GM06990 (cell line): ENCODE measurements around the gene MDFI.

ENCODE experiments used
- DNase-seq: peaks from one replicate; pipeline ENCODE4 v3.0.0-alpha.2; 2011; ENCODE audit not compliant: insufficient read length; ENCODE audit errors: extremely low read depth
- H3K27me3 ChIP-seq: replicated peaks from 2 replicates; pipeline ENCODE4 v1.6.0; 2011; ENCODE audit warnings: low read length; ENCODE audit not compliant: control insufficient read depth, insufficient read depth
- H3K36me3 ChIP-seq: 2 replicates; pipeline ENCODE4 v1.5.1; 2011; ENCODE audit warnings: low read length; ENCODE audit not compliant: control insufficient read depth, insufficient read depth
- H3K4me3 ChIP-seq: replicated peaks from 2 replicates; pipeline ENCODE4 v1.5.1; 2011; ENCODE audit warnings: low read depth, mild to moderate bottlenecking, control low read depth, low read length
- TF ChIP-seq, protein P1 (sequence below): IDR thresholded peaks from 2 replicates; pipeline ENCODE4 v1.5.1; 2011; ENCODE audit warnings: low read length, control low read depth, mild to moderate bottlenecking, inconsistent platforms; ENCODE audit not compliant: insufficient read depth, poor library complexity, severe bottlenecking

Gene MDFI

DNA sequence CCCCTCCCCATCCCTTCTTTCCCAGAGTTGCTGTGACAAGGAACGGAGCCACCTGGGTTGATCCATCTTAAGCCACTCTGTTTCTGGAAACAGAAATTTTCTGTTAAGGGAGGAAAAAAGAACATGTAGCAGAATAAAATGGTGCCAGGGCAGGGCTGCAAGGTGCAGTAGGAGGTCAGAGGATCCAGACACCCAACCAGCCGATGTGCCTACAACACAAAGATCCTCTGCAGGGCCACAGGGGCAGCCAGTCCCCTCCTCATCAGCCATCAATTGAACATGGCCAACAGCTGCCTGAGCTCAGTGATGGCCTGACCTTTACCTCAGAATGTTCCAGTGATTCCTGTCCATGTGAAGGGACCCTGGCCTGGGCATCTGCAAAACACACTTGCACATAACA, 11.9 kb downstream of the MDFI start:
- DNase-seq: no peak
- Histone ChIP-seq H3K36me3 (no peaks in the 10 kb centered on the region), H3K27me3 (no peaks in the 10 kb centered on the region; the same call in 1 of the 2 replicates), H3K4me3 (no peak overlapping the region)
- TF ChIP-seq, protein P1, sequence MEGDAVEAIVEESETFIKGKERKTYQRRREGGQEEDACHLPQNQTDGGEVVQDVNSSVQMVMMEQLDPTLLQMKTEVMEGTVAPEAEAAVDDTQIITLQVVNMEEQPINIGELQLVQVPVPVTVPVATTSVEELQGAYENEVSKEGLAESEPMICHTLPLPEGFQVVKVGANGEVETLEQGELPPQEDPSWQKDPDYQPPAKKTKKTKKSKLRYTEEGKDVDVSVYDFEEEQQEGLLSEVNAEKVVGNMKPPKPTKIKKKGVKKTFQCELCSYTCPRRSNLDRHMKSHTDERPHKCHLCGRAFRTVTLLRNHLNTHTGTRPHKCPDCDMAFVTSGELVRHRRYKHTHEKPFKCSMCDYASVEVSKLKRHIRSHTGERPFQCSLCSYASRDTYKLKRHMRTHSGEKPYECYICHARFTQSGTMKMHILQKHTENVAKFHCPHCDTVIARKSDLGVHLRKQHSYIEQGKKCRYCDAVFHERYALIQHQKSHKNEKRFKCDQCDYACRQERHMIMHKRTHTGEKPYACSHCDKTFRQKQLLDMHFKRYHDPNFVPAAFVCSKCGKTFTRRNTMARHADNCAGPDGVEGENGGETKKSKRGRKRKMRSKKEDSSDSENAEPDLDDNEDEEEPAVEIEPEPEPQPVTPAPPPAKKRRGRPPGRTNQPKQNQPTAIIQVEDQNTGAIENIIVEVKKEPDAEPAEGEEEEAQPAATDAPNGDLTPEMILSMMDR: no peak

DNA sequence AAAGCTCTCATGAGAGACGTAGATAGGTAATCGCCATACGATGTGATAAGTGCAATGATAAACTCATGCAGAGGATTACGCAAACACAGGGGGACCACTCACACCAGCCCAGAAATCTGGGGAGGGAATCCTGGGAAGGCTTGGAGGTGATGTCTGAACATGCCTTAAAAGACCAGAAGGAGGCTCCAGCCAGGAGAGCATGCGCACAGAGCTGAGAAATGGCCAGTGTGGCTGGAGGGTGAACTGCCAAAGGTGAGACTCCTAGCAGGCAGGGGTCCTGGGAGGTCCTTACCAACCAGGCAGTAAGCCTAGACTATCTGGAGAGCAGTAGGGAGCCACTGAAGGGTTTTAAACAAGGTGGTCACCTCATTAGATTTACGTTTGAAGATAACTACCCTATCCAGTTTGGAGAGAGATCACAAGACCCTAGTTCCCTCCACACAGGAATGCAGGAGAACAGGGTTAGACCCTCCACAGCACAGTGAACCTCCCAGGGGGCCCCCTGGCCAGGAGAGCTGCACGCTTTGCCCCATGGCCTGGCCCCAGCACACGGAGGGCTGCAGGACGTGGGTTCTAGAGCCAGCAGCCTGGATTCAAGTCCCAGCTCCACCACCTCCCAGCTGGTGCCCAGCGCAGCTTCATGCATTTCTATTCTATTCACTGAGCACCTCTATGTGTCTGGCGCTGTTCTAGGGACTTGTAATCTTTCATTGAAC, 13.1 kb downstream of the MDFI start:
- Histone ChIP-seq H3K4me3 (no peak overlapping the region), H3K36me3 (no peaks in the 10 kb centered on the region), H3K27me3 (no peaks in the 10 kb centered on the region; the same call in 1 of the 2 replicates)
- DNase-seq: no peak
- TF ChIP-seq, protein P1: no peak

DNA sequence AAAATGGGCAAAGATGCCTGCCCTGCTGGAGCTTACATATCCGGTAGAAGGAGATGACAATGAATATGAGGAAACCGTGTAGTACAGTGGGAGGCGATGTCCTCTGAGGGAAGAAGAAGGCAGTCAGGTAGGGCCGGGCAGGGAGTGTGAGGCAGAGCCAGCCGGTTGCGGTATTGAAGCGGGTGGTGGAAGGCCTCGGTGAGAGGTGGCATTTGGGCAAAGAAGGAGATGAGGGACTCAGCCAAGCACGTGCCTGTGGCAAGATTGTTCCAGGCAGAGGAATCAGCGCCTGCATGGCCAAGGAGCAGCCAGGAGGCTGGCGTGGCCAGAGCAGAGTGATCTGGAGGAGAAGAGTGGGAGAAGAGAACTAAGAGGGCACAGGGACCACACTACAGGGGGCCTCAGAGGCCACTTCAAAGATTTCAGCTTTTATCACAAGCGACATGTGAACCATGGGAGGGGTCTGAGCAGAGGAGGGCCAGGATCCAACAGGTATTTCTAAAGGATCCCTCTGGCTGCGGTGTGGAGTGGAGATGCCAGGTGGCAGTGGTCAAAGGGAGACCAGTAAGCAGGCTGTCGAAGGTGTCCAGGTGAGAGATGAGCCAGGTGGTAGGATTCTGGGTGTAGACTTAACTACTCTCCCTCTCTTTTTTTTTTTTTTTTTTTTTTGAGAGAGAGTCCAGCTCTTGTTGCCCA, 13.8 kb downstream of the MDFI start:
- TF ChIP-seq, protein P1: no peak
- Histone ChIP-seq H3K4me3 (no peak overlapping the region), H3K27me3 (no peaks in the 10 kb centered on the region; the same call in 1 of the 2 replicates), H3K36me3 (no peaks in the 10 kb centered on the region)
- DNase-seq: no peak

DNA sequence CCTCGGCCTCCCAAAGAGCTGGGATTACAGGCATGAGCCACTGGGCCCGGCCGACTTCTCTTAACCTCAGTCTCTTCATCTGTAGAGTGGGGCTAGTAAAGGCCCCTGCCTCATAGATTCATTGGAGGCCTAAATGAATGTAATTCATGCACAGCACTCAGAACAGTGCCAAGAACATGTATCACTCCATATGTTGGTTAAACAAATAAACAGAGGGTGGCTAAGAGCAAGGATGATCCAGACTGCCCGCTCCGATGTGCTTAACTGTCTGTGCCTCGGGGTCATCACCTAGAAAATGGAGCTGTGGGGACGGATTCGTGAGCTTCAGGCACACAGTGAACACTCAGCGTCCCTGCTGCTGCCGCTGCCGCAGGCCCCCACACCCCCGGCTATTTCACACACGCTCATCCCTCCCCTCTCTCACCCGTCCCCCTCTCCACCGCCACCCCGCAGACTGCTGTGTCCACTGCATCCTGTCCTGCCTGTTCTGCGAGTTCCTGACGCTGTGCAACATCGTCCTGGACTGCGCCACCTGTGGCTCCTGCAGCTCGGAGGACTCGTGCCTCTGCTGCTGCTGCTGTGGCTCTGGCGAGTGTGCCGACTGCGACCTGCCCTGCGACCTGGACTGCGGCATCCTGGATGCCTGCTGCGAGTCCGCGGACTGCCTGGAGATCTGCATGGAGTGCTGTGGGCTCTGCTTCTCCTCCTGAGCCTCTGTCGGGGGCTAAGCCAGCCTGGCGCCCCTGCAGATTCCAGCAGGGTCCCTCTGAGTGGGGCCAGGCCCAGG, 14.8 kb downstream of the MDFI start:
- DNase-seq: no peak
- no peaks in the 10 kb centered on the region; the same call in 1 of the 2 replicates for H3K27me3 ChIP-seq
- no peaks in the 10 kb centered on the region for H3K36me3 ChIP-seq
- TF ChIP-seq, protein P1: no peak
- no peak overlapping the region for H3K4me3 ChIP-seq

DNA sequence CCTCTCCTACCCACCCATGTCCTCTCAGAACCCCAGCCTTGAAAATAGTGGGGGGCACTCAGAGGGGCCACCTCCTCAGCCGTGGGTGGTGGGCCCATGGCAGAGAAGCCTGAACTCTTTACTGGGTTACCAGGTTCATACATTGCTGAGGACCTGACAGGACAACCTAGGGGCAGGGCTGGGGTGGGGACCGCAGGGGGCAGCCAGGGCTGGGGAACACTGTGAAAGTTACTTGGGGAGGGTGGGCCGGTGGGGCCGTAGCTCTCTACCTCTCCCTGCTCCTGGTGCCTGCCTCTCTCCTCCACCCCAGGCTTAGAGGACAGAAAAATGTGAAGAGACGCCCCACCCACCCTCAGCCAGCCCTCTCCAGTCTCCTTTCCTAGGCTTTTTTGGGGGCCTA, 15.4 kb downstream of the MDFI start:
- Histone ChIP-seq H3K4me3 (no peak overlapping the region), H3K27me3 (no peaks in the 10 kb centered on the region; the same call in 1 of the 2 replicates), H3K36me3 (no peaks in the 10 kb centered on the region)
- TF ChIP-seq, protein P1: no peak
- no peak for DNase-seq
